CD4-positive, alpha-beta memory T cell (primary cell): ENCODE measurements around the gene E2F7. TPM values are rescaled to one million over a fixed set of nuclear protein-coding genes. Genes with fewer than 3 reads are reported as not detected.

ENCODE experiments used
- CTCF ChIA-PET: fragments of 350-600 bp; sonication (Branson Sonifier 250); formaldehyde crosslinking; loops from one replicate; lab custom pipeline; 2021; ENCODE audit warnings: inconsistent platforms; ENCODE audit not compliant: partially characterized antibody; lab: Charles Lee
- POLR2A ChIA-PET: fragments of 350-600 bp; sonication (Branson Sonifier 250); formaldehyde crosslinking; loops from one replicate; lab custom pipeline; 2021; ENCODE audit not compliant: partially characterized antibody; lab: Charles Lee
- DNase-seq, 5 donors: peaks; one replicate each; pipeline versions ENCODE4 v3.0.0 to v3.0.0-alpha.2; 2020 to 2022; ENCODE audit warnings: mixed read lengths in 1 of 5
- H3K27ac ChIP-seq: one replicate; pipeline ENCODE4 v1.7.0; 2013; ENCODE audit warnings: low read depth, low read length
- H3K27me3 ChIP-seq: 2 replicates; pipeline ENCODE4 v1.7.0; 2013; ENCODE audit warnings: mild to moderate bottlenecking, low read length, moderate library complexity; ENCODE audit not compliant: insufficient read depth
- H3K36me3 ChIP-seq: 2 replicates; pipeline ENCODE4 v1.7.0; 2013; ENCODE audit warnings: mild to moderate bottlenecking, low read length, moderate library complexity; ENCODE audit not compliant: insufficient read depth
- H3K4me1 ChIP-seq: 2 replicates; pipeline ENCODE4 v1.7.0; 2013; ENCODE audit warnings: mild to moderate bottlenecking, low read length, moderate library complexity; ENCODE audit not compliant: insufficient read depth
- H3K4me3 ChIP-seq, 2 donors: one replicate each; pipeline ENCODE4 v1.7.0; 2013; ENCODE audit warnings: low read length in 2 of 2, mild to moderate bottlenecking in 1 of 2
- H3K9me3 ChIP-seq, 2 donors: one replicate each; pipeline ENCODE4 v1.7.0; 2013; ENCODE audit warnings: low read length in 2 of 2, control low read depth in 1 of 2; ENCODE audit not compliant: control insufficient read depth in 1 of 2
- H3K27ac Mint-ChIP-seq, 7 donors: one replicate each; pipeline ENCODE4 v1.8.0; 2020 to 2021; ENCODE audit warnings: mixed read lengths in 7 of 7, mild to moderate bottlenecking in 6 of 7, inconsistent platforms in 3 of 7, moderate library complexity in 3 of 7
- H3K27me3 Mint-ChIP-seq, 2 donors: one replicate each; pipeline ENCODE4 v1.8.0; 2020 to 2021; ENCODE audit warnings: mixed read lengths in 2 of 2
- H3K36me3 Mint-ChIP-seq, 2 donors: one replicate each; pipeline ENCODE4 v1.8.0; 2020 to 2021; ENCODE audit warnings: mixed read lengths in 2 of 2, inconsistent platforms in 1 of 2, mild to moderate bottlenecking in 1 of 2
- H3K4me1 Mint-ChIP-seq, 4 donors: one replicate each; pipeline ENCODE4 v1.8.0; 2020 to 2021; ENCODE audit warnings: mixed read lengths in 4 of 4, mild to moderate bottlenecking in 1 of 4
- H3K4me3 Mint-ChIP-seq, 8 donors: one replicate each; pipeline ENCODE4 v1.8.0; 2020 to 2021; ENCODE audit warnings: mixed read lengths in 8 of 8, mild to moderate bottlenecking in 7 of 8, moderate library complexity in 6 of 8, inconsistent platforms in 3 of 8
- H3K9me3 Mint-ChIP-seq, 8 donors: one replicate each; pipeline ENCODE4 v1.8.0; 2020 to 2021; ENCODE audit warnings: mixed read lengths in 8 of 8, mild to moderate bottlenecking in 5 of 8, inconsistent platforms in 3 of 8, moderate library complexity in 1 of 8
- intact Hi-C: fragments of 100-400 bp; cut with micrococcal nuclease; formaldehyde crosslinking; loops from one replicate; pipeline ENCODE4 v1.15.1; 2023
- polyA plus RNA-seq, 2 donors: library from polyadenylated mRNA; unstranded; fragments of 300-500 nt; fragmentation: Illumina TruSeq; gene quantifications; one replicate each; pipeline ENCODE4 v1.2.3, GENCODE V29; 2021
- total RNA-seq, 2 experiments: library from RNA; stranded (reverse); gene quantifications; one replicate each; pipeline ENCODE4 v1.2.3, GENCODE V29; 2021

E2F7 gene
- total and polyA plus RNA-seq, 4 experiments from 2014 or later = 0.17 to 0.26 TPM; not detected in 2

DNA sequence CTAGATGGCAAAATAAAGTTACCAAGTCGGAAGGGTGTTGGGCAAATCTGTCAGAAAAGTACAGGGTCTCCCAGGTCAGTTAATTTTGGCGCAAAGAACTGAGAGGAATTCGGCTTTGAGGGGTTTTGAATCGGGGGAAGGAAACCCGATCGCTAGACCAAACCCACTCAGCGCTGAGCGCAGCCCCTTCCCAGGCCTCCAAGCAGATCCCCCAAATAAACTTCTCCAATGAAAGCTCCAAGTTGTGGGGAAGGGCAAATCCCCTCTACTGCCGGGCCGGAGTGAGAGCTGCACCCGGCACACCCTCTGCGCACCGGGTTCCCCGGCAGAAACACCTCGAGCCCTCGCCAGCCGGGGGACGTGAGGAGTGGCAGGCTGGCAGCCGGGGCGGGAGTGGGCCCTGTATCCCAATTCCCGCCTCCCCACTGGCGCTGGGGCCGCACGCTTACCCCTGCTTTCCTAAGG lies 441 bp downstream of the E2F7 start:
- Histone ChIP-seq H3K9me3 (no peaks in the 10 kb centered on the region), H3K4me1 (peaks cover 11% of the 10 kb centered on the region), H3K4me3 (peak overlapping the region in 1 of 2 donors; percentile 67), H3K27me3 (no peaks in the 10 kb centered on the region), H3K36me3 (no peaks in the 10 kb centered on the region), H3K27ac (no peak overlapping the region)
- ChIA-PET POLR2A (no interaction called here), CTCF (interaction anchor here (1.2 kb wide), 1 partner anchor 15 kb away, joined by 3 read pairs; no protein-coding TSS in a partner anchor)
- Mint-ChIP-seq H3K27ac (peak overlapping the region in 1 of 7 donors; percentile 74), H3K4me1 (peaks cover 4 to 7% (median 5%) of the 10 kb centered on the region in 4 donors), H3K36me3 (no peaks in the 10 kb centered on the region), H3K27me3 (peaks cover 7 to 14% of the 10 kb centered on the region in 2 donors), H3K4me3 (peak overlapping the region; percentile 78 to 90 (median 85)), H3K9me3 (no peaks in the 10 kb centered on the region)
- intact Hi-C loops = loop anchor here (5.0 to 10.0 kb wide), 2 partner anchors 718 to 980 kb away; partner anchors contain the start of genes BBS10 and NAP1L1
- DNase-seq = no peak

- H3K36me3 Mint-ChIP-seq = no peaks in the 10 kb centered on the region
- no peak for DNase-seq
- Histone ChIP-seq H3K27ac (no peak overlapping the region), H3K4me1 (peaks cover 11% of the 10 kb centered on the region), H3K4me3 (no peak overlapping the region), H3K36me3 (no peaks in the 10 kb centered on the region), H3K9me3 (no peaks in the 10 kb centered on the region), H3K27me3 (no peaks in the 10 kb centered on the region)
- peaks cover 5 to 14% of the 10 kb centered on the region in 2 donors for H3K27me3 Mint-ChIP-seq
- H3K4me3 Mint-ChIP-seq = peak overlapping the region in 3 of 8 donors; percentile 5 to 22 (median 7)
- POLR2A ChIA-PET = no interaction called here
- no peak overlapping the region for H3K27ac Mint-ChIP-seq
- peaks cover 4 to 7% (median 5%) of the 10 kb centered on the region in 4 donors for H3K4me1 Mint-ChIP-seq
- CTCF ChIA-PET = interaction anchor here (5.2 kb wide), 1 partner anchor 14 kb away, joined by 40 read pairs; no protein-coding TSS in a partner anchor
- H3K9me3 Mint-ChIP-seq = no peaks in the 10 kb centered on the region
- intact Hi-C loops = loop anchor here (10.0 kb wide), 1 partner anchor 978 kb away; the partner anchor contains the start of gene NAP1L1
Measured at GRCh38 chr12:77062846-77063461, 2.4 kb downstream of the E2F7 start.

- POLR2A ChIA-PET = no interaction called here
- Histone ChIP-seq H3K4me3 (no peak overlapping the region), H3K9me3 (no peaks in the 10 kb centered on the region), H3K4me1 (peaks cover 11% of the 10 kb centered on the region), H3K36me3 (no peaks in the 10 kb centered on the region), H3K27ac (no peak overlapping the region), H3K27me3 (no peaks in the 10 kb centered on the region)
- Mint-ChIP-seq H3K27me3 (peaks cover 5 to 14% of the 10 kb centered on the region in 2 donors), H3K36me3 (no peaks in the 10 kb centered on the region), H3K9me3 (no peaks in the 10 kb centered on the region), H3K4me3 (no peak overlapping the region), H3K27ac (no peak overlapping the region), H3K4me1 (peaks cover 4 to 7% (median 5%) of the 10 kb centered on the region in 4 donors)
- CTCF ChIA-PET = interaction anchor here (5.2 kb wide), 1 partner anchor 13 kb away, joined by 40 read pairs; no protein-coding TSS in a partner anchor
- intact Hi-C loops = loop anchor here (10.0 kb wide), 1 partner anchor 978 kb away; the partner anchor contains the start of gene NAP1L1
- no peak for DNase-seq
Measured at GRCh38 chr12:77062396-77062795, 3.0 kb downstream of the E2F7 start.

- Mint-ChIP-seq H3K27ac (no peak overlapping the region), H3K4me3 (no peak overlapping the region), H3K36me3 (no peaks in the 10 kb centered on the region), H3K4me1 (peaks cover 4 to 6% (median 4%) of the 10 kb centered on the region in 4 donors), H3K27me3 (peaks cover 5 to 14% of the 10 kb centered on the region in 2 donors), H3K9me3 (no peaks in the 10 kb centered on the region)
- DNase-seq = no peak
- H3K27ac ChIP-seq = no peak overlapping the region
- H3K27me3 ChIP-seq = no peaks in the 10 kb centered on the region
- intact Hi-C loops = loop anchor here (10.0 kb wide), 1 partner anchor 976 kb away; the partner anchor contains the start of gene NAP1L1
- POLR2A ChIA-PET = no interaction called here
- CTCF ChIA-PET = interaction anchor here (5.2 kb wide), 1 partner anchor 12 kb away, joined by 40 read pairs; no protein-coding TSS in a partner anchor
- no peaks in the 10 kb centered on the region for H3K9me3 ChIP-seq
- H3K36me3 ChIP-seq = no peaks in the 10 kb centered on the region
- H3K4me1 ChIP-seq = peaks cover 6% of the 10 kb centered on the region
- no peak overlapping the region for H3K4me3 ChIP-seq
Measured at GRCh38 chr12:77060883-77061240, 4.5 kb downstream of the E2F7 start.

GRCh38 chr12:77060136-77060882 lies 5.1 kb downstream of the E2F7 start:
- no peaks in the 10 kb centered on the region for H3K36me3 Mint-ChIP-seq
- Histone ChIP-seq H3K27me3 (no peaks in the 10 kb centered on the region), H3K4me1 (peaks cover 6% of the 10 kb centered on the region), H3K36me3 (no peaks in the 10 kb centered on the region), H3K4me3 (no peak overlapping the region), H3K9me3 (no peaks in the 10 kb centered on the region), H3K27ac (no peak overlapping the region)
- ChIA-PET POLR2A (no interaction called here), CTCF (interaction anchor here (5.2 kb wide), 1 partner anchor 11 kb away, joined by 40 read pairs; no protein-coding TSS in a partner anchor)
- H3K27me3 Mint-ChIP-seq = peaks cover 5 to 14% of the 10 kb centered on the region in 2 donors
- no peak overlapping the region for H3K27ac Mint-ChIP-seq
- no peak overlapping the region for H3K4me3 Mint-ChIP-seq
- no peaks in the 10 kb centered on the region for H3K9me3 Mint-ChIP-seq
- no peak for DNase-seq
- intact Hi-C loops = loop anchor here (10.0 kb wide), 1 partner anchor 976 kb away; the partner anchor contains the start of gene NAP1L1
- peaks cover 4 to 6% (median 4%) of the 10 kb centered on the region in 4 donors for H3K4me1 Mint-ChIP-seq

GRCh38 chr12:77058740-77059139 lies 6.6 kb downstream of the E2F7 start:
- Mint-ChIP-seq H3K36me3 (no peaks in the 10 kb centered on the region), H3K9me3 (no peaks in the 10 kb centered on the region), H3K27ac (peak overlapping the region in 1 of 7 donors; percentile 10), H3K27me3 (peaks cover 4 to 10% of the 10 kb centered on the region in 2 donors), H3K4me3 (no peak overlapping the region), H3K4me1 (no peaks in the 10 kb centered on the region)
- ChIA-PET CTCF (interaction anchor here (5.2 kb wide), 1 partner anchor 10 kb away, joined by 40 read pairs; no protein-coding TSS in a partner anchor), POLR2A (no interaction called here)
- intact Hi-C loops = no loop called here
- H3K9me3 ChIP-seq = no peaks in the 10 kb centered on the region
- no peaks in the 10 kb centered on the region for H3K27me3 ChIP-seq
- no peaks in the 10 kb centered on the region for H3K4me1 ChIP-seq
- H3K27ac ChIP-seq = no peak overlapping the region
- no peak overlapping the region for H3K4me3 ChIP-seq
- no peak for DNase-seq
- H3K36me3 ChIP-seq = no peaks in the 10 kb centered on the region

DNA sequence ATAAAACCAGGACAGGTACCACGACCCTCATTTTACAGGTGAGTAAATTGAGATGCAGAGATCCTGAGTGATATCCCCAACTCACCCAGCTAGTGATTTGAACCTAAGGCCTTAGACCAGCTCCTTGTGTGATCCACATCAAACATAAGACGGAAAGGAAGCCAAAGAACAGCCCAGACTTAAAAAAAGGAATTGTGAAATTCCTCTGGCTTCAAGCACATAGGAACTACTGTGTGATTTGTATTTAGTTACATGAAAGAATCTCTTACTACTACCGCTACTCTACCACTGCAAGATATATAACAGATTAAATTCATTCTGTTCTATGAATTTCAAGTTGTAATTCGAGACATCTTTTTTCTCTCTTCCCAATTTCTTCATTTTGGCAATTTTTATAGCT lies 10.5 kb downstream of the E2F7 start:
- no peak overlapping the region for H3K27ac Mint-ChIP-seq
- H3K4me3 Mint-ChIP-seq = no peak overlapping the region
- no peaks in the 10 kb centered on the region for H3K36me3 Mint-ChIP-seq
- no peaks in the 10 kb centered on the region for H3K9me3 ChIP-seq
- H3K4me3 ChIP-seq = no peak overlapping the region
- peaks cover 0 to 2% (median 1%) of the 10 kb centered on the region in 4 donors for H3K4me1 Mint-ChIP-seq
- no peak for DNase-seq
- H3K27me3 ChIP-seq = no peaks in the 10 kb centered on the region
- H3K27me3 Mint-ChIP-seq = no peaks in the 10 kb centered on the region
- H3K27ac ChIP-seq = no peak overlapping the region
- H3K36me3 ChIP-seq = no peaks in the 10 kb centered on the region
- POLR2A ChIA-PET = no interaction called here
- intact Hi-C loops = no loop called here
- H3K4me1 ChIP-seq = no peaks in the 10 kb centered on the region
- no peaks in the 10 kb centered on the region for H3K9me3 Mint-ChIP-seq
- CTCF ChIA-PET = no interaction called here
